SH-SY5Y (cell line): Measurements from ENCODE around the gene EXOC8.

Experiments
- GATA2 ChIP-seq: IDR thresholded peaks from 2 replicates; pipeline ENCODE4 v1.6.1; 2011; ENCODE audit warnings: mild to moderate bottlenecking, low read depth, low read length
- GATA3 ChIP-seq: IDR thresholded peaks from 2 replicates; pipeline ENCODE4 v1.6.1; 2011; ENCODE audit warnings: low read depth, mild to moderate bottlenecking, low read length, moderate library complexity

DNA sequence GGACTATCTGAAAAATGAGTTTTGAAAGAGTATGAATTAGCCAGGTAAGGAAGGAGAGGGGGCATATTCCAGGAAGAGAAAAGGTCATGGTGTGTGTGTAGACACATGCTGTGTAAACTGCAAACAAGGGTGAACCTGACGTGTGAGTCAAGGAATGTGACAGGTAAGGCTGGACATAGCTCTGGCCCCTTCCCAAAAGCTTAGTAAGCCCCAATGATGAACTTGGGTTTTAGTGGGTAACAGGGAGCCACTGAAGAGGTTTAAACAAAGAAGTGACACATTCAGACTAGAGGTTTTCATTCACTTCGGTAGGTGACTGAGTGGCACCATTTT is 47.7 kb upstream of the EXOC8 start:
- TF ChIP-seq GATA2 (no peak), GATA3 (no peak)
